MM.1S (cell line): Measurements from ENCODE around the gene GPR108.

Experiments used
- CTCF ChIP-seq: fragments of 300-600 bp; sonication (generic); IDR thresholded peaks from 2 replicates; pipeline ENCODE4 v1.5.1; 2016; ENCODE audit warnings: antibody characterized with exemption, low read length, mixed read lengths
- EZH2 ChIP-seq: fragments of 300-600 bp; sonication (generic); optimal IDR thresholded peaks from 2 replicates; pipeline ENCODE3; 2017; ENCODE audit warnings: low read depth, mild to moderate bottlenecking, antibody characterized with exemption, low read length, mixed read lengths

- TF ChIP-seq CTCF (no peak), EZH2 (no peak)
Measured at GRCh38 chr19:6731822-6732221, 5.6 kb downstream of the GPR108 start.
